Thymus (tissue), 11 donors: ENCODE measurements around the gene SLC6A18. TPM values are rescaled to one million over a fixed set of nuclear protein-coding genes. Genes with fewer than 3 reads are reported as not detected.

Experiments used
- DNase-seq, 9 donors: peaks; one replicate each; pipeline ENCODE4 v3.0.0-alpha.2; 2013; ENCODE audit warnings: low spot score in 9 of 9, low read depth in 6 of 9, missing footprints in 1 of 9
- H3K27ac ChIP-seq, 2 donors: one replicate each; pipeline ENCODE4 v1.5.1; 2013; ENCODE audit warnings: control low read depth in 1 of 2, low read depth in 1 of 2, low read length in 1 of 2, mild to moderate bottlenecking in 1 of 2, moderate library complexity in 1 of 2
- H3K27me3 ChIP-seq, 2 donors: one replicate each; pipeline ENCODE4 v1.5.1; 2013; ENCODE audit warnings: low read length in 1 of 2; ENCODE audit not compliant: control insufficient read depth in 2 of 2, insufficient read depth in 1 of 2
- H3K36me3 ChIP-seq, 2 donors: one replicate each; pipeline ENCODE4 v1.5.1; 2013; ENCODE audit warnings: low read length in 1 of 2, mild to moderate bottlenecking in 1 of 2, moderate library complexity in 1 of 2; ENCODE audit not compliant: control insufficient read depth in 2 of 2, insufficient read depth in 2 of 2
- H3K4me1 ChIP-seq, 2 donors: one replicate each; pipeline ENCODE4 v1.5.1; 2013; ENCODE audit warnings: low read length in 2 of 2; ENCODE audit not compliant: control insufficient read depth in 2 of 2, insufficient read depth in 2 of 2
- H3K4me3 ChIP-seq, 2 donors: one replicate each; pipeline ENCODE4 v1.5.1; 2013; ENCODE audit warnings: low read length in 2 of 2, control low read depth in 1 of 2, mild to moderate bottlenecking in 1 of 2
- H3K9me3 ChIP-seq, 2 donors: one replicate each; pipeline ENCODE4 v1.5.1; 2013; ENCODE audit warnings: low read length in 1 of 2, mild to moderate bottlenecking in 1 of 2; ENCODE audit not compliant: control insufficient read depth in 2 of 2, insufficient read depth in 1 of 2
- WGBS: extraction: QIAGEN DNeasy Blood & Tissue Kit; methylation state at CpG from one replicate; pipeline ENCODE4 v1.1.7; 2013; 5-methylcytosine and 5-hydroxymethylcytosine counted together
- polyA plus RNA-seq: library from polyadenylated mRNA; stranded (reverse); fragments of 200-250 nt; gene quantifications from one replicate; pipeline ENCODE4 v1.2.3, GENCODE V29; 2013
- total RNA-seq: library from RNA; stranded (reverse); fragments of 120-200 nt; gene quantifications from one replicate; pipeline ENCODE4 v1.2.4, GENCODE V29; 2013
- donor health status: healthy.

The SLC6A18 gene
- total and polyA plus RNA-seq, 2 donors: 0.05 TPM; not detected in 1

DNA sequence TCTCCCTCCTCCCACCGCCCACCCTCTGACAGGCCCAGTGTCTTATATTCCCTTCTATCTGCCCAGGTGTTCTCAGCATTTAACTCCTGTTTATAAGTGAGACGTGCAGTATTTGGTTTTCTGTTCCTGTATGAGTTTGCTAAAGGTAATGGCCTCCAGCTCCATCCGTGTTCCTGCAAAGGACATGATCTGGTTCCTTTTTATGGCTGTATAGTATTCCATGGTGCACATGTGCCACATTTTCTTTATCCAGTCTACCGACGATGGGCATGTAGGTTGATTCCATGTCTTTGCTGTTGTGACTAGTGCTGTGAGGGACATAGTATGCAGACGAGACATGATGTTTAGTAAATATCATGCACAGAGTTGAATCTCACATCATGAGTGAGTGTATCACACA lies 30.8 kb upstream of the SLC6A18 start:
- peaks cover 0 to 39% of the 10 kb centered on the region in 2 donors for H3K27me3 ChIP-seq
- 94% methylated on average over 6 of the region's 6 CpGs for WGBS

DNA sequence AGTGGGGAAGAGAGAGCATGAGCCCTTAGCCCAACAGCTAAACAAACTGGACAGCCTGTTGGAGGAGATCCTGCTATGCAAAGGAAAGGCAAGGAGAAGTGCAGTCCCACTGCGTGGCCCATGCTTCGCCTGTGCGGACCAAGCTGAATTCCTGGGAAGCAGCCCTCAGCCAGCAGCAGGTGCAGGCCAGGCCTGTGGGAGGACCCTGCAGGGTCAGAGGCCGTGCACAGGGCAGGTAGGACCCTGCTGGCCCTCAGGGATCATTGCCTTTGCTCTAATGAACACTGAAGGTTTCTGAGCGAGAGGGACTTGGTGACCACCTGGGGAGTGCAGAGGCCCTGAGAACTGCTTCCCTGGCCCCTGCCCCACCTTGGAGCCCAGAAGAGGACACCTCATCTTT lies 29.7 kb upstream of the SLC6A18 start:
- Histone ChIP-seq H3K4me1 (no peaks in the 10 kb centered on the region), H3K4me3 (no peak overlapping the region), H3K9me3 (no peaks in the 10 kb centered on the region), H3K27me3 (peaks cover 0 to 49% of the 10 kb centered on the region in 2 donors), H3K27ac (no peak overlapping the region), H3K36me3 (no peaks in the 10 kb centered on the region)
- DNase-seq: no peak
- WGBS: 93% methylated on average over 5 of the region's 5 CpGs

More for the DNA sequence above, 30.8 kb upstream of the SLC6A18 start:
- H3K9me3 ChIP-seq: no peaks in the 10 kb centered on the region
- H3K36me3 ChIP-seq: no peaks in the 10 kb centered on the region
- H3K27ac ChIP-seq: no peak overlapping the region
- no peak overlapping the region for H3K4me3 ChIP-seq
- no peaks in the 10 kb centered on the region for H3K4me1 ChIP-seq
- no peak for DNase-seq

DNA sequence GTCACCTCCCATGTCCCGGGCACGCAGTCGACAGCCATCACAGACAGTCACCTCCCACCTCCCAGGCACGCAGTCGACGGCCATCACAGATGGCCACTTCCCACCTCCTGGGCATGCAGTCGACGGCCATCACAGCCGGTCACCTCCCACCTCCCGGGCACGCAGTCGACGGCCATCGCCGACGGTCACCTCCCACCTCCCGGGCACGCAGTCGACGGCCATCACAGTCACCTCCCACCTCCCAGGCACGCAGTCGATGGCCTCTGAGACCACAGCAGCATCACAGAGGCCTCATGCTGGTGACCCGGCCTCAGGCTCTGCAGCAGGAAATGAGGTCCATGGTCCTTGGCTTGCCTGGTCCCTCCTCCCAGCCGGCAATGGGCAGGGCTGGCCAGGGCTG lies 29.3 kb upstream of the SLC6A18 start:
- Histone ChIP-seq H3K27me3 (peaks cover under 1 to 54% of the 10 kb centered on the region in 2 donors), H3K36me3 (no peaks in the 10 kb centered on the region), H3K4me3 (no peak overlapping the region), H3K4me1 (no peaks in the 10 kb centered on the region), H3K27ac (no peak overlapping the region), H3K9me3 (no peaks in the 10 kb centered on the region)
- 89% methylated on average over 24 of the region's 24 CpGs for WGBS
- DNase-seq: no peak

- Histone ChIP-seq H3K4me3 (no peak overlapping the region), H3K27ac (no peak overlapping the region), H3K27me3 (peaks cover 3 to 58% of the 10 kb centered on the region in 2 donors), H3K36me3 (no peaks in the 10 kb centered on the region), H3K9me3 (no peaks in the 10 kb centered on the region), H3K4me1 (no peaks in the 10 kb centered on the region)
- 84% methylated on average over 1 of the region's 1 CpG for WGBS
- no peak for DNase-seq
Observed at GRCh38 chr5:1196562-1196961, 28.6 kb upstream of the SLC6A18 start.

DNA sequence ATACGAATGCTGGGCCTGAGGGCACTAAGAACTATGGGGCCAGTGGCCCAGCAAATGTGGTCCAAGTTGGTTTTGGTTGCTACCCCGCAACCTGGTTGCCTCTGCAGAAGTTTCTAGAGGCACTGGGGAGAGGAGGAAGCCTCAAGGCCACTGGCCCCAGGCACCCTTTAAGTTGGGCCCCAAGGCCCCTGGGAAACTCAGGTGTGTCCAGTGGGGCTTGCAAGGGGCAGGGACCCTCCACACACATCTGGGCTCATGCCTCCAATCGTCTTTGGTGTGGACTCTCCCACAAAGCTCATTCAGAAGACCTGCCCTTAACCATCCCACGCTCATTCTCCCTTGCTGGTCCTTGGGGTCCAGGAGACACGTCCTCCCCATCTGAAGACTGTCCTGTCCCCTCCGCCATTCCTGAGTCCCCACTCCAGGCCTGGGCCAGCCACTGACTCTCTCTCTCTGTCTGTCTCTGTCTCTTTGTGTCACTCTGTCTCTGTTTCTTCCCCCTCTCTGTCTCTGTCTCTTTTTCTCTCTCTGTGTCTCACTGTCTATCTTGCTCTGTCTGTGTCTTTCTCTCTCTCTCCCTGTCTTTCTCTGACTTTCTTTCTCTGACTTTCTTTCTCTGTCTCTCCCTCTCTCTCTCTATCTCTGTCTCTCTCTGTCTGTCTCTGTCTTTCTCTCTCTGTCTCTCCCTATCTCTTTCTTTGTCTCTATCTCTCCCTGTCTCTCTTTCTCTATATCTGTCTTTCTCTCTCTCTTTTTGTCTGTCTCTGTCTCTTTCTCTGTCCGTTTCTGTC lies 27.1 kb upstream of the SLC6A18 start:
- no peak for DNase-seq
- Histone ChIP-seq H3K36me3 (no peaks in the 10 kb centered on the region), H3K4me1 (no peaks in the 10 kb centered on the region), H3K9me3 (no peaks in the 10 kb centered on the region), H3K4me3 (no peak overlapping the region), H3K27me3 (peaks cover 3 to 60% of the 10 kb centered on the region in 2 donors), H3K27ac (no peak overlapping the region)
- WGBS: 94% methylated on average over 7 of the region's 7 CpGs

- Histone ChIP-seq H3K4me1 (no peaks in the 10 kb centered on the region), H3K27ac (no peak overlapping the region), H3K4me3 (no peak overlapping the region), H3K36me3 (no peaks in the 10 kb centered on the region), H3K27me3 (peaks cover 3 to 58% of the 10 kb centered on the region in 2 donors), H3K9me3 (no peaks in the 10 kb centered on the region)
- DNase-seq: no peak
Observed at GRCh38 chr5:1199340-1199648, 25.9 kb upstream of the SLC6A18 start.

- Histone ChIP-seq H3K4me1 (no peaks in the 10 kb centered on the region), H3K27ac (no peak overlapping the region), H3K36me3 (no peaks in the 10 kb centered on the region), H3K4me3 (no peak overlapping the region), H3K27me3 (peaks cover 3 to 61% of the 10 kb centered on the region in 2 donors), H3K9me3 (no peaks in the 10 kb centered on the region)
- WGBS: 73% methylated on average over 26 of the region's 26 CpGs
- no peak for DNase-seq
Observed at GRCh38 chr5:1199649-1200494, 25.3 kb upstream of the SLC6A18 start.

GRCh38 chr5:1200495-1201326 lies 24.5 kb upstream of the SLC6A18 start:
- Histone ChIP-seq H3K4me3 (no peak overlapping the region), H3K36me3 (no peaks in the 10 kb centered on the region), H3K4me1 (no peaks in the 10 kb centered on the region), H3K27ac (no peak overlapping the region), H3K27me3 (peaks cover 3 to 67% of the 10 kb centered on the region in 2 donors), H3K9me3 (no peaks in the 10 kb centered on the region)
- no peak for DNase-seq
- WGBS: 81% methylated on average over 28 of the region's 28 CpGs
